GM18517 (cell line): ENCODE results near the gene CHSY1.

Experiments
- ATAC-seq: cut with Tn5 transposase; IDR thresholded peaks from one replicate; pipeline ENCODE4 v1.9.1; 2021; ENCODE audit warnings: mild to moderate bottlenecking, moderate library complexity; ENCODE audit not compliant: unreplicated experiment

CHSY1 gene

DNA sequence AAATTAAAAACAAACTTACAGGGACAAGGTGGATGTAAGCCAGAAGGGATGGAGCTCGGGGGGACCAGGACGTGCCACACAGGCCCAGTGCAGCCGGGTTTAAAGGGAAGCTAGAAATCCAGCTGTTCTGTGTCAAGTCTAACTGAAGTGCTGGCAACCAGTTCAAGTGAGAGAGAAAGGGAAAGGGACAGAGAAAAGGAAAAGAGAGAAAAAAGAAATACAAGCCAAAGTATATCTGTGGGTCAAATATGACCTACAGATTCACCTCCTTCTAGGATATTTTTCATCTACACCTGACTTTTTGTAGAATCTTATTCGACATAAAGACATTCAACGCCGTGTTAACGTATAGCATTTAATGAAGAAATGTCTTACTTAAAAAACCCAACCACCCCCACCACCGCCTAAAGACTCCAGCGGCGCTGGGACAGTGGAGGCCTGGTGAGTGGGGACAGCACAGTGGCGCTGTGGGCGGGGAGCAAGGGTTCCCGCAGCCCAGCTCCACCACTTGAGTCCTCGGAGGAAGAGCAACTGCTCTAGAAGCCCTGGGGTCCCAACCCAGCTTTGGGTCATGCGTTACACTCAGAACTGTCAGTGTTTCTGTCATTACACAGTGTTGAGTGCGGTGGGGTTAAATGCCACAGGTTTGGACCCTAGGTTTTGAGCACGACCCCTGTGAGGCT lies 62.3 kb downstream of the CHSY1 start:
- no peak for ATAC-seq

DNA sequence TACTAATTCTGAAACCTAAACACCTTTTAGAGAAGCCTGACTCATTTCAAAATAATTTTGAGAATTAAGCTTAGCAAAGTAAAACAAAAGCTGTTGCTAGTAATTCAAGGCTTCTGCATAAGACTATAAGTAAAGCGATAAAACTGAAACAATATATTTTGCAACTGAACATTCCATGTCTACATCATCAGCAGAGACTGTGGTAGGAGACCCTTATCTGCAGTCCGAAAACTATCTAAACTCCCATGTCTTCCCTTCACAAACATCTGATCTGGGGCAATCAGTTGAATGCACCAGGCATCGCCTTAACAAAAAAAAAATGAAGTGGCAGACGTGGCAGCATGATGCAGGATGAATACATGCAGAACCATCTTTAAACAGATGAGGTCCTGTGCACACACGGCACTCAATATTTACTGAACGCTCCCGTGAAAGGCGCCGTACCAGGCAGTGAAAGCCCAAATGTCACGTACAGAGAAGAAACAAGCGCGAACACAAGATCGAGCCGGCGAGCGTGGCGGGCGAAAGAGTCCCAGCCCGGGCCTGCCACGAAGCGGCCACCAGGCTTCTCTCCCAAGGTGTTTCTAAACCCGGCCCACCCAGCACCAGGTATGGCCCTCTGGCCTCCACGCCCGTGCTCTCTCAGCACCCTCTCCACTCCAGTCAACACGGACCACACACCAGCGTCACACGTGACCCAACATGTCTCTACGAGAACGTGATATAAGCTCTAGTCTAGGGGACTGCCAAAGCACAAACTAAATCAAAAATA lies 63.0 kb downstream of the CHSY1 start:
- peak; percentile 72 for ATAC-seq

DNA sequence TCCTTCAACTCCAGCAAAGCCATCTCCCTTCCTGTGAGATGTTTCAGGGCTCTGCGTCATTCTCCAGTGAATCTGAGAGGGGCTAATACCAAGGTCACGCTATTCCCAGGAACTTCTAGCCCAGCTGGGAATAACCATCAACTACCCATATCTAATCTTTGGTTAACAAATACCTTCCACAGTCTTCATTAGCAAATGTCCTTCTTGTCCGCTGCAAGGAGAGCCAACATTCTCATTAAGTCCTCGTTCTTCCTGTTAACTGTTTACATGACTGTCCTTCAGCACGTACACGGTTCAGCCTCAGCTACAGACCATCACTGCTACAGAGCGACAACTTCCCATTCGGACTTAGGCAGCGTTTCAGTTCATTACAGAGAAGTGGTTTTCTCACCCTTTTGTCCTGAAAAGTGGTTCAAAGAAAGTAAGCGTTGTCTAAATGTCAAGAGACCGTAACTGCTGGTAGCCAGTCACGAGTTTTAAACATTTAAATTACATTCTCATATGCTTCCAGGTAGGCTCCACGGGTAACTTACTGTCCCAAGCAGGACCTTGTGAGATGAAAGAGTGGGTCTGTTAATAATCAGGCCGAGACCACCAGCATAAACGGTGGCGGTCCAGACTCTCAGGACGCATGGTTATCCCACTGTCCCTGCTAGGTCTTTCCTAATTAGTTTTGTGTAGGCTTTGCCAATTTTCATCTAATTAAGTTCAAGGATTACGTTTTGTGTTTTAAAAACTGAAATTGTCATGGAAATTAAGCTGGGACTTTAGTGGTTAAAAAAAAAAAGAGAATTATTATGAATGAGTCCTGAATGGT lies 63.8 kb downstream of the CHSY1 start:
- ATAC-seq: peak; percentile 38

DNA sequence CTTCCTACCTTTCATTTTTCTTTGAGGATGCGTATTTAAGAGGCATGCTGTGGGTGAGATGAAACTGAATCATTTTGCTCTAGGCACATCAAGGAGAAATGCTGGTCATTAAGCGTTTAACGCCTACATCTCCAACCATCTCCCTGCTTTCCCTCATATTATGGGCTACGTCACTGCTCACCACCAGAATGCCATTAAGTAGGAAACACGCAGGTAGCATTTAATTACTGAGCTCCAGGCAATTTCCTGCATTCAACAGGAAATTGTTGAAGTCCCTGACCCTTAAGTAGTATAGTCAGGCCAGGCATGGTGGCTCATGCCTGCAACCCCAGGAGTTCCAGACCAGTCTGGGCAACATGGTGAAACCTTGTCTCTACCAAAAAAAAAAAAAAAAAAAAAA lies 66.1 kb downstream of the CHSY1 start:
- ATAC-seq: no peak

DNA sequence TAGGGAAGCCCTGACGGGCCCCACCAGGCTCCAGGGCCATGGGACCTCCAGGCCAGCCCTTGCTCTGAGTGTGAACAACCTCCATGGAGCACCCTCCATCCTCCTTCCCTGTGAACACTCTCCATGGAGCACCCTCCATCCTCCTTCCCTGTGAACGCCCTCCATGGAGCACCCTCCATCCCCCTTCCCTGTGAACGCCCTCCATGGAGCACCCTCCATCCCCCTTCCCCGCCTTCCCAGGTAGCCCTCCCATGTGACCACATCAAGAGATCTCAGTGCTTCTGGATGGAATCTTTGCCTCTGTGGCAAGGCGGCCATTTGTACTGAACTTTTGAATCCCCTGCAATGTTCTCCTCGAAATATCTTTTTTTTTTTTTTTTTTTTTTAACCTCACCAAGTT lies 66.5 kb downstream of the CHSY1 start:
- ATAC-seq: no peak

DNA sequence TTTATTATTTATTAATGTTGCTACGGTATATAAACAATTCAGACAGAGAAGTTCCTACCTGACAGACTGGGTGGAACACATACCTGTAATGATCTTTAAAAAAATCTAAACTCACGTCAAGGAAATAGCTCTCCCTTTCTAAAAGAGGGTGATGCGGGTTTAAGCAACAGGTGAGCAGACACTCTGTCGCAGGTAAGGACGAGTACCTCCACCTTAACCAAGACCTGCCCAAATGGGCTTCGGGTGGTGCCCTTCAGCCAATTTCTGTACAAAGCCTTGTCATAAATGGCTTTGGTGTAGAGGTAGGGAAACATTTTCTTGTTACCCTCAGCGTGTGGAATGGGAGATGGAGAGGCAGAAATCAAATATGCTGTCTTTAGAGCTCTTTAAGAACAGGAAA lies 67.0 kb downstream of the CHSY1 start:
- no peak for ATAC-seq

DNA sequence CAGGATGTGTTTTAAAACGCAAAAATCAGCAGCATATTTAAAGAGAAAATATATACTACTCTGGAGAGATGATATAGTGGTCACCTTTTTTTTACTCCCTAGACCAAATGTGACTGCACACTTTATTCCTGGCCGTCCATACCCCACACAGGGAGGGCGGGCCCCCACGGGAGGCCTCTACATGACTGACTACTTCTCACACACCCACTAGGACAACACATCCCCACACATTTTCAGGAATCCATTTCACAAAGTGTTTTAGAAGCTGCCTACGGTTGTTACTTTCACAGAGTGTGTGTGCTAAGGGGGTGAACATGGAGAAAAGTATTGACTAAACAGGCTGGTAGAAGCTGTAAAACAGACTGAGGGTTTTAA lies 67.9 kb downstream of the CHSY1 start:
- no peak for ATAC-seq

DNA sequence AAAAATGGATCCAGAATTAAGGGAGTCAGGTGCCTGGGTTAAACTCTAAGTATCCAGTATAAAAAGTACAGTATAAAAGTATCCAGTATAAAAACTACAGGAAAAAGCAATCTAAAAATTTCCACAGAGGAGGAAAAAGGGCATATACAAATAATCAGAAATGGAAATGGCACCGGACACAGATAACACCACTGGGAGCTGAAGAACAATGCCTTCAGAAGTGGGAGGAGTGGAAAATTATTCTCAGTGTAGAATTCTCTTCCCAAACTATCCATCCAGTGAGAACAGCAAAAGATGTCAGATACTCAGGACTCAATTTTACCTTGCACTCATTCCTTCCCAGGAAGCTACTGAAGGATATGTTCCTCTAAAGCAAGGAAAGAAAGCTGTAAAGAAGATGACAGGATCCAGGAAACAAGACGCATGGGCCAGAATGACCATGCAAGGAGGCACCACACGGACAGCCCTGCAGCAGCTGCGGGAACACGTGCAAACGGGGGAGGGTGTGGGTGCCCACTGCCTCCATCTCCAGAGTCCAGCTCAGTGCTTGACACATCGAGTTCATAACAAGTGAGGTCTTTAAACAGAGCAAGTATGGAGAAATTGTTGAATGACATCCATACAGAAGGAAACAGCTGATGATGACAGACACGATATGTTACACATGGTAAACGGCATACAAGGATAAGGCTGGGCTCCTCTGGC lies 68.5 kb downstream of the CHSY1 start:
- no peak for ATAC-seq

DNA sequence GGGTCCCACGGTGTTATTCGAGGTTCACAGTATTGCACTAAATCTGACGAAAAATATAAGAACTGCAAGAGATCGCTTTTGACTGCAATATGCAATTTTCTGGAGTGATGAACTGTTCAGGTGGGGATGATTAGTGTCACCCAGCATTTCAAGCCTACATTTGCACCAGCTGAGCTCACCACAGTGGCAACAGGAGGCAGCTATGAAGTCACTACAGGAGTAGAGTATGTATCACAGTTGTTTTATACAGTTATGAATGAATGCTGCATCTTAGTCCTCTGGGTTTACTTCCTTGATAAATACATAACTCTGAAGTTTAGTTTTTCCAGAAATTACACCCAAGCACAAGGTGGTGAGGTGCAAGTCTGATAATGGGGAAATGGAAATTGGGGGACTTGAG lies 69.6 kb downstream of the CHSY1 start:
- no peak for ATAC-seq

DNA sequence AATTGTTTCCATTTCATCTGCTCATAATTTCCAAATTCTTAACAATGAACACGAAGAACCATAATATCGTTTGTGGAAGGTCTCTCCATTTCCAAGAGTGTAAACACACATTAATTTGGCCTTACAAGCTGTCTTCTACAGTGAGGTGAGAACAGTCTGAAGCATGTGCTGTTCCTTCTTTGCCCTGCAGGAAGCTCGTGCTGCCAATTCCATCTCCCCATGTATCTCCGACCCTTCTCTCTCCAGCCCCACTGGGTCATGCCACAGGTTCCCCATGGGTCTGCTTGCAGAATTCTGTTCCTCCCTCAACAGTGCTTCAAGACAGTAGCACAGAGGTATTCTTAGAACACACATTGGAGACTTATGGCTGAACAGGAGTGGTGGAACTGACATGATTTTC lies 70.5 kb downstream of the CHSY1 start:
- no peak for ATAC-seq

DNA sequence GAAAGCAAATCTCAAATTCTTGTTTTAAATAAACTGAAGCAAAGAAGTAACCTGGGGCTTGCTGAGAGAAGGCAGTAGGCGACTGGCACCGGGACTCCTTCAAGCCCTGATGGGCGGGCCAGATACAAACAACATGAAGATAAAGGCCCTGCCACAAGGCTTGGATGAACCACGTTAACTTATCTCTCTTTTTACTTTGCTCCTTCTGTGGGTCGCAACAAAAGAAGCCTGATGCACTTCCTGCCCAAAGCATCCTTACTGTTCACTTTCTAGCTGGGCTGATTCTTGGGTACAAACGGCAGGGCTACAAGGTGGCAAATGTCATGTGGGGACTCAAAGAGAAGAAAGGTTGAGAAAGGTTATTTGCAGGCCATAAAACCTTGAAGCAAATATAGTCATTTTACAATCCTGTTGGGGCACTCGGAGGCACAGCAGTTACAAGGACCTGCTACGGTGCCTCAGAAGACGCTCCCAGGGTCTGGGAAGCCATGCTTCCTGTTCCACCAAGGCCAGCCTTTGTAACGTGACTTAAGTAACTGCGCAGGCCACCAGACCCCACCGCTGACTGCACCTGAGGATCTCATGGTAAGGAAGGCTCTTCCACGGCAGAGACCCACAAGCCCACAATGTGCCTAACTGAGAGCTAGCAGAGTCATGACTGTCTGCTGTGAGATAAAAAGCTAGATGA lies 71.1 kb downstream of the CHSY1 start:
- ATAC-seq: no peak

DNA sequence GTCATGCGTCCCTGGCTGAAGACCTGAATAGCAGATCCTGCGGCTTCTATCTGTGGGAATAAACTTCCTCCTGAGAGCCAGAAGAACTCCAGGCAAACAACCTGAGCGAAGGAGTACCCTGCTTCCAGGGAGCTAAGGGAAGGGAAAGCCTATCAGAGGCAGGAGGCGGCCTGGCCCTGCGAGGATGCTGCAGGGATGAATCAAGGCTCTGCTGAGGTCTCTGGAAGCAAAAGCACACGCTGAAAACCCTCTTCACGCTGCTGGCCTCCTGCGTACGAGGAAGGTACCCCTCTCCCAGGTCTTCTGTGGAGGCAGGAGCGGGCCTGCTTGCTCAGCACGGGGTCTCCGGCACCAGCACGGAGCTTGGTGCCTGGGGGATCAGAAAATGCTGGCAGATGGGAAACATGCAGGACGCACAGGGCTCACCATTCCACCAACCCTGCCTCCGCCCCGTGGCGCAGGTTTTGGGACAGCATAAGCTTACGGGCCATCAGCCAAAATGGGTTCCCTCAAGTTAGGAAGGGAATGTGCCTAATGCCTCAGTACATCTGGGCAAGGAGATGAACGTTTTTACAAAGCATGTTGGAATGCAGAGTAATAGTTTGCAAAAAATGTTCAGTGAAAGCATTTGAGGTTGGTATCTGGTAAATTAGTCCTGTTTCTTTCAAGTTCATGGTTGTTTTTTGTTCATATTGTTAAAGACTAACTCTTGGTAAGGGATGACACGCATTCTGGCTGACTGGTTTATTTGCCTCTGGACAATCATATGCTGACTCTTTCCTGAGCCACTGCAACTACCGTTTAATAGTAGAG lies 72.3 kb downstream of the CHSY1 start:
- no peak for ATAC-seq

DNA sequence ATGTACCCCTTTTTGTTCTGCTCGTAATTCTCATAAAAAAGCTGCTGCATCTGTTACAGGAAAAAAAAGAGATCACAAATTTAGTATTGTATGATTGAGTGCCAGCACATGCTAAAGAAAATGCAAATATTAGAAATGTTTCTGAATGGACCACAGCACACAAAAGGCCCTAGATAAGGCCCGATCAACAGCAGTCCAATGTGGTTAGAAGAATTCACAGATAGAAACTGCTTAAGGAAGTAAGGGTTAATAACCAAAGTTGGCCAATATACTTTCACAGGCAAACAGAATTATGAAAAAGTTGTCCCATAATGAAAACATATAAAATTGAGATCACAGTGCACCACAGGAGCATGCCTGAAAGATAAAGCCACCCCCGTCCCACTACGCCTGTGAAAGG lies 72.9 kb downstream of the CHSY1 start:
- no peak for ATAC-seq

DNA sequence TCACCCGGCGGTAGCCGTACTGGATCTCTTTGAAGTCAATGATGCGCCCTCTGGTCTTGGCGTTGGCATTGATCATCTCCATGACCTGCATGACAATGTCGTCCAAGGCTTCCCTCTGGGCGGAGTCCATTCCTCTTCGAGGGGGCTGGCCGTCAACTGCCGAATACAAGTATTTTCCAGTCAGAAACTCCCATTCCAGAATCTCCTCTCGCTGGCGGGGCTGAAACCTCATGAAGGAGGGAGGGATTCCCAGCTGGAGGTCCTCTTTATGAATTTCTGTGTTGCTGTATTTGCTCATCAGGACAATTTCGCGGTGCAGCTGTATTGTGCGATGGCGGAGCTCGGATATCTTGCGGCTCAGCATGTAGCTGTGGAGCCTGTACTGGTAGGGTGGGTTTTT lies 73.4 kb downstream of the CHSY1 start:
- ATAC-seq: no peak

DNA sequence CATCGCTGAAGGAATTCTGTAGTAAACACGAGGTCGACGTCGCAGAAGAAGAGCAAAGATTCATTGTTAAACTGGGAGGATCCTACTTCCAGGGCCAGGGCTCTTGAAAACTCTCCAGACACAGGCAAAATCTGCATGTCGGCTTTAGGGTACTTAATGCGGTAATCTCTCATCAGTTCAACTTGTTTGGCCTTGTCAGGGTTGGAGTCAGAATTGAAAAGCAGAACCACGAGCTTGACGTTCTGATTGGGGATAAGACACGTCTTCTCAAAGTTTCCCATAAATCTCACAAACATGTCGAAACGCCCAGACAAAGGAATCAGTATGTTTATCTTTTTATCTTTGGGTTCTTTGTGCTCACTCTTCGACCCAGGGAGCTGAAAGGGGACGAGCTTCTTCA lies 74.0 kb downstream of the CHSY1 start:
- no peak for ATAC-seq

DNA sequence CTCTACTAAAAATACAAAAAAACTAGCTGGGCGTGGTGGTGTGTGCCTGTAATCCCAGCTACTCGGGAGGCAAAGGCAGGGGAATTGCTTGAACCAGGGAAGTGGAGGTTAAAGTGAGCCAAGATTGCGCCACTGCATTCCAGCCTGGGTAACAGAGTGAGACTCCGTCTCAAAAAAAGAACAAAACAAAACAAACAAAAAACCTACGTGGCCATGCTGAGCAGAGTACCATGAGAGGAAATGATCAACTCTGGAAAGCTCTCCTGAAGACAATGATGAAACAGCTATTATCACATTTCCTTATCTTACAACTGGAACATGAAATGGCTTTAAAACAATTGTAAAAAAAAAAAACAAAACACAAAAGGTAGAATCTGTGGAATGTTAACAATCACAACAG lies 75.2 kb downstream of the CHSY1 start:
- ATAC-seq: no peak

DNA sequence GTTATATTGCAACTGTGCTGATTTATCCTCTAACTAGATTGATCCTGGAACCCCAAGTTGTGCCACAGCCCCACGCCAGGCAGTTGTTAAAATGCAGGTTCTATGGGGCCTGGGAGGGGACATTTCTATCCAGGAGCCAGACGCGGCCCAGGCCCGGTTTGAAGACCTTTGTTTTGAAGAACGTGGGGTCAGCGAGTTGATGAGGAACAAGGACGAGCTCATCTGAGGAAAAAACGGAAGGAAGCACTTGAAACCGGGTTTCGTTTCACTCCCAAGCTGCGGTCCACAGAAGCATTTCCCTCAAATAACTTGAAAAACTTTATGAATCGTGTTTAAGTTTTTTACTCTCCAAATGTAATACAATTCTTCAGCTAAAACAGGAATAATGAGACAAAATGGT lies 76.4 kb downstream of the CHSY1 start:
- no peak for ATAC-seq

DNA sequence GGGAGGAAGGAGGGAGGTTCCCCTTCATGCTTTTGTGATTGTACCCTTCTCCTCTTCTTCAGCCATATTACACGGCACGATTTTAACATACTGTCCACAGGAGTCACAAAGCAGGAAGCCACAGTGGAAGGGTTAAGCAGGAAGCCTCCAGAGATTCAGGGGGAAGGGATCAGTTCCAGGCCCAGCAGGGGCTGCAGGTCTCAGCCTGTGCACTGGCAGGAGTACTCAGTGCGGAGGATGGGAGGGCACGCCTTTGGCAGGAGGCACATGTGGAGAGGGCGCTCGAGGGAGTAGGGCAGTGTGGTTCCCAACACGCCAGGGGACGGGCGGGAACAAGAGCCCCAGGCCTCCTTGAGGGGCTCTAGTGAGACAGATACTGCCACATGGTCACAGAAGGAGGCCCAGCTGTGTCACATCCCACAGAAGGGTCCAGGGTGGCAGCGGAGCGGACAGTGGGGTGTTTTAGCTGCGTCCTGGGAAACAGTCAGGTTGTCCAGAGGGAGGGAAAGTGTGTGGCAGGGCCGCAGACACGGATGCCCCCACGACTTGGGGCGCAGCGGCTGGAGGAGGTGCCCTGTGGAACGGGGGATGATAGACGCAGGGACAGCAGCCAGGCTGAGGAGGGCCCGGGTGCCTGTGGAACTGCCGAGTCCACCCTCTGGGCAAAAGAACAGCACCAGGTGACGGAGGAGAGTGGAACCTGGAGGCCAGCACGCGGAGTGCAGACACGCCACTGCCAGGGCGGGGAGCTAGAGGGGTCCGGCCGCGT lies 77.5 kb downstream of the CHSY1 start:
- no peak for ATAC-seq
